HG02623 (cell line): Measurements from ENCODE around the gene PCDHGA1.

Experiments used
- ATAC-seq: cut with Tn5 transposase; IDR thresholded peaks from one replicate; pipeline ENCODE4 v1.9.1; 2021; ENCODE audit warnings: moderate library complexity; ENCODE audit not compliant: unreplicated experiment

Gene PCDHGA1

GRCh38 chr5:141527426-141527825, 197.1 kb downstream of the PCDHGA1 start:
- ATAC-seq = no peak

GRCh38 chr5:141528291-141528984, 198.1 kb downstream of the PCDHGA1 start:
- ATAC-seq = no peak

- peak; percentile 49 for ATAC-seq
Observed at GRCh38 chr5:141529002-141529401, 198.7 kb downstream of the PCDHGA1 start.

GRCh38 chr5:141529873-141530272, 199.6 kb downstream of the PCDHGA1 start:
- no peak for ATAC-seq

- ATAC-seq = no peak
Observed at GRCh38 chr5:141532726-141533125, 202.4 kb downstream of the PCDHGA1 start.

GRCh38 chr5:141533897-141534296, 203.6 kb downstream of the PCDHGA1 start:
- ATAC-seq = no peak

- no peak for ATAC-seq
Observed at GRCh38 chr5:141534492-141535213, 204.3 kb downstream of the PCDHGA1 start.

- ATAC-seq = no peak
Observed at GRCh38 chr5:141543053-141543452, 212.7 kb downstream of the PCDHGA1 start.

- ATAC-seq = no peak
Observed at GRCh38 chr5:141547488-141547887, 217.2 kb downstream of the PCDHGA1 start.

GRCh38 chr5:141547921-141548320, 217.6 kb downstream of the PCDHGA1 start:
- ATAC-seq = no peak

- ATAC-seq = peak; percentile 76
Observed at GRCh38 chr5:141557681-141558136, 227.4 kb downstream of the PCDHGA1 start.

GRCh38 chr5:141558150-141558549, 227.8 kb downstream of the PCDHGA1 start:
- ATAC-seq = peak; percentile 17

- no peak for ATAC-seq
Observed at GRCh38 chr5:141559461-141559860, 229.1 kb downstream of the PCDHGA1 start.

- no peak for ATAC-seq
Observed at GRCh38 chr5:141560151-141560550, 229.8 kb downstream of the PCDHGA1 start.

GRCh38 chr5:141560725-141561483, 230.6 kb downstream of the PCDHGA1 start:
- ATAC-seq = no peak
